Large intestine (tissue), 3 donors: Measurements from ENCODE around the gene PRPF18. TPM values are rescaled to one million over a fixed set of nuclear protein-coding genes. Genes with fewer than 3 reads are reported as not detected.

Source experiments
- DNase-seq, 2 donors: peaks; one replicate each; pipeline versions ENCODE4 v3.0.0 to v3.0.0-alpha.2; 2013
- H3K27ac ChIP-seq: one replicate; pipeline ENCODE4 v1.5.1; 2013; ENCODE audit warnings: low read length
- H3K27me3 ChIP-seq: 2 replicates; pipeline ENCODE4 v1.6.1; 2013; ENCODE audit warnings: low read length; ENCODE audit not compliant: control insufficient read depth, insufficient read depth
- H3K36me3 ChIP-seq: 2 replicates; pipeline ENCODE4 v1.6.1; 2013; ENCODE audit warnings: low read length; ENCODE audit not compliant: control insufficient read depth, insufficient read depth
- H3K4me1 ChIP-seq: one replicate; pipeline ENCODE4 v1.6.1; 2013; ENCODE audit warnings: low read length; ENCODE audit not compliant: control insufficient read depth, insufficient read depth
- H3K4me3 ChIP-seq: one replicate; pipeline ENCODE4 v1.5.1; 2013; ENCODE audit warnings: low read length
- H3K9me3 ChIP-seq: one replicate; pipeline ENCODE4 v1.6.1; 2013; ENCODE audit warnings: mild to moderate bottlenecking, low read depth, low read length, moderate library complexity; ENCODE audit not compliant: control insufficient read depth
- WGBS: methylation state at CpG from one replicate; pipeline ENCODE4 v1.1.5; 2013; ENCODE audit warnings: low lambda C conversion rate; ENCODE audit not compliant: insufficient coverage; 5-methylcytosine and 5-hydroxymethylcytosine counted together
- polyA plus RNA-seq: library from polyadenylated mRNA; unstranded; fragments of 120-200 nt; gene quantifications from one replicate; pipeline ENCODE4 v1.2.1, GENCODE V29; 2013

PRPF18 gene
- polyA plus RNA-seq, 1 donor = 21.0 TPM

GRCh38 chr10:13654118-13654830 is 67.5 kb downstream of the PRPF18 start:
- Histone ChIP-seq H3K4me1 (no peaks in the 10 kb centered on the region), H3K36me3 (peaks cover 79% of the 10 kb centered on the region), H3K27me3 (no peaks in the 10 kb centered on the region), H3K4me3 (no peak overlapping the region), H3K9me3 (no peaks in the 10 kb centered on the region), H3K27ac (no peak overlapping the region)
- no CpG with 5 or more reads among the region's 8 CpGs for WGBS
- DNase-seq = no peak

GRCh38 chr10:13654846-13655245 is 68.1 kb downstream of the PRPF18 start:
- WGBS = no CpG with 5 or more reads among the region's 4 CpGs
- H3K4me3 ChIP-seq = no peak overlapping the region
- H3K4me1 ChIP-seq = no peaks in the 10 kb centered on the region
- H3K27ac ChIP-seq = no peak overlapping the region
- H3K27me3 ChIP-seq = no peaks in the 10 kb centered on the region
- no peaks in the 10 kb centered on the region for H3K9me3 ChIP-seq
- no peak for DNase-seq
- peaks cover 79% of the 10 kb centered on the region for H3K36me3 ChIP-seq

- Histone ChIP-seq H3K27me3 (no peaks in the 10 kb centered on the region), H3K9me3 (no peaks in the 10 kb centered on the region), H3K4me3 (no peak overlapping the region), H3K27ac (no peak overlapping the region), H3K36me3 (peaks cover 69% of the 10 kb centered on the region), H3K4me1 (no peaks in the 10 kb centered on the region)
- DNase-seq = no peak
- no CpG with 5 or more reads among the region's 68 CpGs for WGBS
Measured at GRCh38 chr10:13656337-13657100, 69.8 kb downstream of the PRPF18 start.

- H3K4me3 ChIP-seq = no peak overlapping the region
- H3K27ac ChIP-seq = no peak overlapping the region
- no peaks in the 10 kb centered on the region for H3K4me1 ChIP-seq
- WGBS = no CpG with 5 or more reads among the region's 49 CpGs
- H3K9me3 ChIP-seq = no peaks in the 10 kb centered on the region
- peaks cover 67% of the 10 kb centered on the region for H3K36me3 ChIP-seq
- no peaks in the 10 kb centered on the region for H3K27me3 ChIP-seq
- DNase-seq = no peak
Measured at GRCh38 chr10:13657101-13657680, 70.4 kb downstream of the PRPF18 start.

- Histone ChIP-seq H3K4me1 (no peaks in the 10 kb centered on the region), H3K9me3 (no peaks in the 10 kb centered on the region), H3K36me3 (peaks cover 68% of the 10 kb centered on the region), H3K4me3 (no peak overlapping the region), H3K27me3 (no peaks in the 10 kb centered on the region), H3K27ac (no peak overlapping the region)
- DNase-seq = no peak
- no CpG with 5 or more reads among the region's 10 CpGs for WGBS
Measured at GRCh38 chr10:13658264-13658663, 71.5 kb downstream of the PRPF18 start.

GRCh38 chr10:13658871-13659685 is 72.3 kb downstream of the PRPF18 start:
- no peaks in the 10 kb centered on the region for H3K4me1 ChIP-seq
- H3K27me3 ChIP-seq = no peaks in the 10 kb centered on the region
- H3K36me3 ChIP-seq = peaks cover 68% of the 10 kb centered on the region
- no peak overlapping the region for H3K4me3 ChIP-seq
- H3K27ac ChIP-seq = no peak overlapping the region
- WGBS = no CpG with 5 or more reads among the region's 21 CpGs
- H3K9me3 ChIP-seq = no peaks in the 10 kb centered on the region
- DNase-seq = no peak

- no peak overlapping the region for H3K4me3 ChIP-seq
- no peaks in the 10 kb centered on the region for H3K9me3 ChIP-seq
- no peak overlapping the region for H3K27ac ChIP-seq
- H3K36me3 ChIP-seq = peaks cover 63% of the 10 kb centered on the region
- WGBS = 25% methylated on average over 2 of the region's 19 CpGs
- H3K4me1 ChIP-seq = no peaks in the 10 kb centered on the region
- DNase-seq = peak in 1 of 2 donors; percentile 29
- H3K27me3 ChIP-seq = no peaks in the 10 kb centered on the region
Measured at GRCh38 chr10:13659887-13660550, 73.3 kb downstream of the PRPF18 start.

- WGBS = no CpG with 5 or more reads among the region's 7 CpGs
- Histone ChIP-seq H3K27ac (no peak overlapping the region), H3K36me3 (peaks cover 65% of the 10 kb centered on the region)
Measured at GRCh38 chr10:13660551-13660920, 73.8 kb downstream of the PRPF18 start.

GRCh38 chr10:13661256-13661655 is 74.5 kb downstream of the PRPF18 start:
- 87% methylated on average over 3 of the region's 8 CpGs for WGBS
- Histone ChIP-seq H3K27me3 (no peaks in the 10 kb centered on the region), H3K9me3 (no peaks in the 10 kb centered on the region), H3K4me1 (no peaks in the 10 kb centered on the region), H3K27ac (no peak overlapping the region), H3K36me3 (peaks cover 66% of the 10 kb centered on the region), H3K4me3 (no peak overlapping the region)
- no peak for DNase-seq

More at GRCh38 chr10:13660551-13660920, 73.8 kb downstream of the PRPF18 start:
- no peak overlapping the region for H3K4me3 ChIP-seq
- no peak for DNase-seq
- H3K27me3 ChIP-seq = no peaks in the 10 kb centered on the region
- H3K4me1 ChIP-seq = no peaks in the 10 kb centered on the region
- H3K9me3 ChIP-seq = no peaks in the 10 kb centered on the region
